ENCODE data around the gene TNFRSF8. TPM values are rescaled to one million over a fixed set of nuclear protein-coding genes. Genes with fewer than 3 reads are reported as not detected.

TNFRSF8 gene
- total and polyA plus RNA-seq, 2 of the 4 experiments (the other 2 are of a cell fraction) = under 0.01 to 0.31 TPM

DNA sequence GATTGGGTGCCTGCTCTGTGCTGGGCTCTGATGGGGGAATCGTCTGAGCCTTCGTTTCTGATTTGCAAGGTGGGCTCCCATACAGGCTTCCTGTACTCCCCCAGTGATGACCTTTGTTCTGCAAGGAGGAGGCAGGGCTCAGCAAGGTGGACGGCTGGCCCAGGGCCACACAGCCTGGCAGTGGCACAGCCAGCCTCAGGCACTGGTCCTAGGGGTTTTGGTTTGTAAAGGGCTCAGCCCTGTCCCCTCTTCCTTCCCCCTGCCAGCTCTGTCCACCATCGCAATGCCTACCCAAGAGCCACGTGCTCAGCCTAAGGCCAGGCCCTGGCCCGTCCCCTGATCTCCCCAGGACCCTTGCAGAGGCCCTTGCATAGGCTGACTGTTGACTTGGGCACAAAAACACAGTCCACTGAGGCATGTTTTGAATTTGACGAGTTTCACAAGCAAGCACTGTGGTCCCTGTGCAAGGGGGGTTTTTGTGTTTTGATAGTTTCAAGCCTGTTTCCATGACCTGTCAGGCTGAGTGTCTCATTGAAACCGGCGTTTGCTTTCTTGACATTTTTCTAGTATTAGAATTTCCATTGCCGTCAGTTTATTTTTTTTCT lies 64.2 kb downstream of the TNFRSF8 start:
- dilution Hi-C loops (cut with HindIII; ENCODE audit: low sequenced_read_pairs, unreplicated experiment) = no loop called here
- Histone ChIP-seq H3K79me1 (ENCODE audit: low read depth in 1 of 2, low read length in 2 of 2) (no peaks in the 10 kb centered on the region), H3K14ac (replicated peaks; ENCODE audit: low read depth, low read length) (no peak overlapping the region), H3K9me1 (ENCODE audit: insufficient read depth, low read length) (no peaks in the 10 kb centered on the region), H4K20me1 (ENCODE audit: insufficient read depth, low read length) (no peaks in the 10 kb centered on the region), H3K23ac (ENCODE audit: low read depth, low read length) (no peak overlapping the region), H2AFZ (replicated peaks; ENCODE audit: low read length, poor library complexity) (no peak overlapping the region), H2AK5ac (ENCODE audit: low read depth, low read length) (no peak overlapping the region), H3K4me3 (ENCODE audit: insufficient read depth, low read depth, low read length) (no peak overlapping the region), H3K36me3 (ENCODE audit: control insufficient read depth, insufficient read depth, low read length) (no peaks in the 10 kb centered on the region), H3K56ac (ENCODE audit: extremely low read depth, insufficient read depth, low read length) (no peak overlapping the region), H3K9ac (ENCODE audit: low read depth, low read length) (no peak overlapping the region), H3K4ac (ENCODE audit: low read depth, low read length) (no peak overlapping the region), H2BK20ac (ENCODE audit: low read depth, low read length) (no peak overlapping the region), H3K9me3 (ENCODE audit: control insufficient read depth, insufficient read depth, low read length) (no peaks in the 10 kb centered on the region), H4K91ac (ENCODE audit: insufficient read depth, low read depth, low read length) (no peak overlapping the region), H3K18ac (ENCODE audit: low read depth, low read length) (no peak overlapping the region), H3K4me1 (ENCODE audit: control insufficient read depth, insufficient read depth, low read length) (no peaks in the 10 kb centered on the region; the same call in 1 of the 2 replicates), H4K8ac (ENCODE audit: low read depth in 2 of 2, low read length in 2 of 2) (no peak overlapping the region), H2BK15ac (ENCODE audit: low read depth, low read length) (no peak overlapping the region), H4K5ac (ENCODE audit: low read depth, low read length) (no peak overlapping the region), H2AK9ac (replicated peaks; ENCODE audit: low read depth, low read length, poor library complexity) (no peak overlapping the region), H3K27me3 (ENCODE audit: control insufficient read depth, insufficient read depth, low read length) (no peaks in the 10 kb centered on the region), H2BK5ac (ENCODE audit: low read depth, low read length, poor library complexity, severe bottlenecking) (no peak overlapping the region), H3K27ac (ENCODE audit: insufficient read depth, low read length) (no peak overlapping the region), H3K4me2 (ENCODE audit: low read depth, low read length) (no peak overlapping the region), H2BK120ac (ENCODE audit: low read depth, low read length) (no peak overlapping the region)
- ChIA-PET POLR2A (ENCODE audit: unreplicated experiment) (interaction anchor here (0.6 kb wide), 1 partner anchor 99 kb away, joined by 4 read pairs; no protein-coding TSS in a partner anchor), CTCF (interaction anchor here (3.4 kb wide), 1 partner anchor 83 kb away, joined by 34 read pairs; no protein-coding TSS in a partner anchor)
- TF ChIP-seq CEBPB (IDR thresholded peaks at IDR 0.05; ENCODE audit: low read depth, low read length) (no peak), CHD1 (IDR thresholded peaks at IDR 0.05; ENCODE audit: low read depth, low read length) (no peak), FOS (IDR thresholded peaks at IDR 0.05; ENCODE audit: low read depth, low read length) (no peak), MAZ (IDR thresholded peaks at IDR 0.05; ENCODE audit: borderline replicate concordance, low read depth, low read length) (no peak)
- no TSS peak for BruUV-seq (replicated peaks)
- in situ Hi-C loops (cut with MboI; ENCODE audit: low sequenced_read_pairs) = loop anchor here (5.0 kb wide), 1 partner anchor 80 kb away; no protein-coding TSS in a partner anchor
- ATAC-seq (ENCODE audit: low read depth) = no peak
- intact Hi-C loops (cut with micrococcal nuclease) = loop anchor here (10.0 kb wide), 1 partner anchor 527 kb away; no protein-coding TSS in a partner anchor
- 0% methylated on average over 1 of the region's 10 CpGs; no CpG with 5 or more reads in 1 of the 2 experiments for WGBS, 2 experiments (ENCODE audit: extremely low coverage in 2 of 2, insufficient read length in 1 of 2)
- no peak for DNase-seq

Data from IMR-90 (cell line).